ENCODE data around the gene APBA2. TPM values are rescaled to one million over a fixed set of nuclear protein-coding genes. Genes with fewer than 3 reads are reported as not detected.

APBA2 gene
- total RNA-seq, 1 donor from 2014 or later: 51.4 TPM

GRCh38 chr15:29003191-29003839 lies 117.5 kb downstream of the APBA2 start:
- Histone ChIP-seq H3K27me3 (ENCODE audit: control insufficient read depth, insufficient read depth, low read length) (no peaks in the 10 kb centered on the region), H3K4me3 (ENCODE audit: low read depth, low read length) (no peak overlapping the region), H3K36me3 (ENCODE audit: control insufficient read depth, insufficient read depth, low read length) (no peaks in the 10 kb centered on the region)
- no peak for DNase-seq (ENCODE audit: low read depth)
- no peak for TF ChIP-seq CTCF (IDR thresholded peaks at IDR 0.05; ENCODE audit: insufficient read depth, low read length, poor library complexity, severe bottlenecking)

GRCh38 chr15:29003840-29004233 lies 118.1 kb downstream of the APBA2 start:
- no peak for DNase-seq (ENCODE audit: low read depth)
- Histone ChIP-seq H3K27me3 (ENCODE audit: control insufficient read depth, insufficient read depth, low read length) (no peaks in the 10 kb centered on the region), H3K36me3 (ENCODE audit: control insufficient read depth, insufficient read depth, low read length) (no peaks in the 10 kb centered on the region), H3K4me3 (ENCODE audit: low read depth, low read length) (no peak overlapping the region)
- TF ChIP-seq CTCF (IDR thresholded peaks at IDR 0.05; ENCODE audit: insufficient read depth, low read length, poor library complexity, severe bottlenecking): no peak

- H3K36me3 ChIP-seq (ENCODE audit: control insufficient read depth, insufficient read depth, low read length): no peaks in the 10 kb centered on the region
- DNase-seq (ENCODE audit: low read depth): no peak
- no peaks in the 10 kb centered on the region for H3K27me3 ChIP-seq (ENCODE audit: control insufficient read depth, insufficient read depth, low read length)
- TF ChIP-seq CTCF (IDR thresholded peaks at IDR 0.05; ENCODE audit: insufficient read depth, low read length, poor library complexity, severe bottlenecking): no peak
- H3K4me3 ChIP-seq (ENCODE audit: low read depth, low read length): no peak overlapping the region
Observed at GRCh38 chr15:29005931-29006330, 120.2 kb downstream of the APBA2 start.

GRCh38 chr15:29008846-29009245 lies 123.1 kb downstream of the APBA2 start:
- no peak for DNase-seq (ENCODE audit: low read depth)
- Histone ChIP-seq H3K36me3 (ENCODE audit: control insufficient read depth, insufficient read depth, low read length) (no peaks in the 10 kb centered on the region), H3K4me3 (ENCODE audit: low read depth, low read length) (no peak overlapping the region), H3K27me3 (ENCODE audit: control insufficient read depth, insufficient read depth, low read length) (no peaks in the 10 kb centered on the region)
- no peak for TF ChIP-seq CTCF (IDR thresholded peaks at IDR 0.05; ENCODE audit: insufficient read depth, low read length, poor library complexity, severe bottlenecking)

- no peak for TF ChIP-seq CTCF (IDR thresholded peaks at IDR 0.05; ENCODE audit: insufficient read depth, low read length, poor library complexity, severe bottlenecking)
- Histone ChIP-seq H3K27me3 (ENCODE audit: control insufficient read depth, insufficient read depth, low read length) (no peaks in the 10 kb centered on the region), H3K36me3 (ENCODE audit: control insufficient read depth, insufficient read depth, low read length) (no peaks in the 10 kb centered on the region), H3K4me3 (ENCODE audit: low read depth, low read length) (no peak overlapping the region)
- DNase-seq (ENCODE audit: low read depth): no peak
Observed at GRCh38 chr15:29012097-29012496, 126.3 kb downstream of the APBA2 start.

GRCh38 chr15:29014493-29014892 lies 128.7 kb downstream of the APBA2 start:
- TF ChIP-seq CTCF (IDR thresholded peaks at IDR 0.05; ENCODE audit: insufficient read depth, low read length, poor library complexity, severe bottlenecking): no peak
- Histone ChIP-seq H3K36me3 (ENCODE audit: control insufficient read depth, insufficient read depth, low read length) (no peaks in the 10 kb centered on the region), H3K27me3 (ENCODE audit: control insufficient read depth, insufficient read depth, low read length) (no peaks in the 10 kb centered on the region), H3K4me3 (ENCODE audit: low read depth, low read length) (no peak overlapping the region)
- no peak for DNase-seq (ENCODE audit: low read depth)
